Right ventricle myocardium superior (tissue), 1 donor: ENCODE results near the gene KLF3. TPM values are rescaled to one million over a fixed set of nuclear protein-coding genes. Genes with fewer than 3 reads are reported as not detected.
"Not testable (repeated sequence)": the region's sequence is repeated elsewhere in the genome, so short reads cannot be mapped to it uniquely, and the experiment has no call there.

Experiments used
- ATAC-seq: fragments of 200-7000 bp; cut with Tn5 transposase; one replicate; pipeline ENCODE4 v1.9.1; 2020; ENCODE audit warnings: mild to moderate bottlenecking; ENCODE audit not compliant: poor library complexity
- DNase-seq: peaks from one replicate; pipeline ENCODE4 v3.0.0-alpha.2; 2020
- intact Hi-C: fragments of 100-400 bp; cut with DNase I; formaldehyde crosslinking; loops from one replicate; pipeline ENCODE4 v1.11.2; 2022
- long read RNA-seq: library from polyadenylated mRNA; unstranded; transcript quantifications from one replicate; pipeline ENCODE4 v2.0.0, GENCODE V29; 2021
- total RNA-seq: library from RNA; stranded (reverse); fragmentation: NEBNext Ultra II Directional; extraction: Animal tissue kit (Norgen Biotek cat#: 25700); gene quantifications from one replicate; pipeline ENCODE4 v1.2.1, GENCODE V29; 2021
- donor health status: DM: no; HTN: yes; CAD: no; lungs with severe emphysema.

KLF3 gene
- 16.5 TPM for total RNA-seq
- long read RNA-seq, full-length matches to known transcripts: 18 of 29 reads
- long read RNA-seq, partial matches to known transcripts: 11 of 29 reads
- long read RNA-seq, other reads (novel, unspliced or antisense): 0 of 29 reads

DNA sequence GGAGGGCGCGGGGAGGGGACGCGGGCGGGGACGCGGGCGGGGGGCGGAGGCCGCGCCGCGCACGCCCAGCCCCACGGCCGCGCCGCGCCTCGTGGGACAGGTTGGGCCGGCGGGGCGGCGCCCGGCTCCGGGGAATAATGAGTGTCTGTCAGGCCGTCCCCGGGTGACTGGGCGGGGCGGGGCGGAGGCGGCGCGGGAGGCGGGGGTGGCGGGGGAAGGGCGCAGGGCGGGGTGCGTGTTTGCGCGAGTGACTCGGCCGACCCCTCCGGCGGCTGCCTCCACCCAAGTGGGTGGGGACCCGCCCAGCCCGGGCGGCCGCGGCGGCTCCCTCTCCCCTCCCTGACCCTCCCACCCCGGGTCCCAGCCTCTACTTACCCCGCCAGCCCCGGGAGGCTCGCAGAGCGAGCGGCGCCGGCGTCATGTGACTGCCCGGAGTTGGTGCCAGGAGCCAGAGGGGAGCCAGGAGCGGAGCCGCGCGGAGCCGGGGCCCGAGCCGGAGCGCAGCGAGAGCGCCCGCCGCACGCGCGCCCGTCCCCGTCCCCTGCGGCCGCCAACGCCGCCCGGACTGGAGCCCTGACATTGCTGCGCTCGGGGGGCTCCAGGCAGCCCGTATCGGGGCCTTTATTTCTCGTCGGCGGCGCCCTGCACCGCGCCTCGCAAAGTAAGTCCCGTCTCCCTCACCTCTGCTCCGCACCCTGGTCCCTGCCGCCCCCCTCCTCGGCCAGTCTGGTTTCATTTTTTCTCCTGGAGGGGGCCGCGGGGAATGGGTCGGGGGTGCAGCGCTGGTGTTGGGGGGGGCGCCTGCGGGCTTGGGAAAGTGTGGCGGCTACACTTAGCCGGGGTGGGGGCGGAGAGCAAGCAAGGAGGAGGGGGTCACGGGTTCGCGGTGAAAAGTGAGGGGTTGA is at the start of gene KLF3:
Gene KLF3, plus strand, starts transcription at position 399 of the 905 bp plus-strand sequence. CDS start 16,427 bp downstream, outside the sequence.
- intact Hi-C loops: no loop called here
- DNase-seq: peak; percentile 98
- peak; percentile 87 for ATAC-seq

DNA sequence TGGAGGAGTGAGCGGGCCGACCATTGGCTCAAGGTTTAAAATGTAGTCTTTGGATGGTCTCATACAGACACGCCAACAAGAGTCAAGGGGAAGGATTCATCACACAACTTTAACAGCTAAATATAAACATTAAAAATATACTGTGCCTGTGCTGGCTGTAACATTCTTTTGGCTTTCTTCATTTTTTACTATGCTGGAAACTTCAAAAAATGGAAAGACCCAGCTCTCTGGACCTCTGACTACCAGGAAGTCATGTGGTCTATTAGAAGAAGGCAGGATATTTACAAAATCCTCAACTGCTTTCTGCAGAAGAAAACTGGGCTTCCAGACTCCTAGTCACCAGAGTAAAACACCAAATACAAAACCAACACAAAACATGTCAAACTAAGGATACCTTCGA is 49.8 kb upstream of the KLF3 start:
- no peak for ATAC-seq
- no peak for DNase-seq
- intact Hi-C loops: no loop called here

GRCh38 chr4:38615847-38616246 is 48.2 kb upstream of the KLF3 start:
- intact Hi-C loops: no loop called here
- ATAC-seq (peak; percentile 38), DNase-seq (no peak)

- ATAC-seq (no peak), DNase-seq (no peak)
- intact Hi-C loops: no loop called here
Observed at GRCh38 chr4:38618505-38618904, 45.5 kb upstream of the KLF3 start.

GRCh38 chr4:38619316-38619715 is 44.7 kb upstream of the KLF3 start:
- ATAC-seq: no peak

GRCh38 chr4:38620065-38620464 is 43.9 kb upstream of the KLF3 start:
- DNase-seq (no peak), ATAC-seq (no peak)
- intact Hi-C loops: no loop called here

More at GRCh38 chr4:38619316-38619715, 44.7 kb upstream of the KLF3 start:
- DNase-seq: no peak
- intact Hi-C loops: no loop called here

- no peak for DNase-seq
- intact Hi-C loops: no loop called here
- ATAC-seq: no peak
Observed at GRCh38 chr4:38620527-38621027, 43.4 kb upstream of the KLF3 start.

DNA sequence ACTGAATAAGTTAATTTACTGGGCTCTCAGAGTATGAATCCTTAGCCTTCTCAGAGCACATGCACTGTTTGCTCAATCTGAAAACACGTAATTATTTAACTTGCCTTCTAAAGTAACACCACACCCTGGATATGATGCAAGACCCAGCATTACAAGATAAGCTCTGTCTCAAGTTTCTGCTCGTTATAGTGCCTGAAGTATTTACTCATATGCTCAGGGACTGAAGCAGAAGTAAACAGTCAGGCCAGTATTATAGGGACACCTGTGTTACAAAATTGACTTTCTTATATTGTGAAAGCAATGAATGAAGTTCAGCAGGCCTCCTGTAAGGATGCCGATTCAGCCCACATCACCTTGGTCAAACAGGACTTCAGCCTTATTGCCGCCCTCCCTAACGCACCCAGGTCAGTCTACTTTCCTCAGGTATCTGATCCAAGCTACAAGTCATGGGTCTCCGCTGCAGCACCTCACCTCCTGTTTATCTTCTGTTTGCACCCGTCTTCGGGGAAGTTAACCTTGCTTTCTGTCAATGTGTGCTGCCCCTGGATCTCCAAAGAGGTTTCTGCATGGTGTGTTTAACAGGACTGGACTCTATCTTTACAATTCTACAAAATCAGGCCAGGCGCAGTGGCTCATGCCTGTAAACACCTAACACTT is 42.8 kb upstream of the KLF3 start:
- peak; percentile 91 for ATAC-seq
- DNase-seq: no peak
- intact Hi-C loops: no loop called here

- intact Hi-C loops: no loop called here
- ATAC-seq (no peak), DNase-seq (no peak)
Observed at GRCh38 chr4:38621831-38622230, 42.2 kb upstream of the KLF3 start.

DNA sequence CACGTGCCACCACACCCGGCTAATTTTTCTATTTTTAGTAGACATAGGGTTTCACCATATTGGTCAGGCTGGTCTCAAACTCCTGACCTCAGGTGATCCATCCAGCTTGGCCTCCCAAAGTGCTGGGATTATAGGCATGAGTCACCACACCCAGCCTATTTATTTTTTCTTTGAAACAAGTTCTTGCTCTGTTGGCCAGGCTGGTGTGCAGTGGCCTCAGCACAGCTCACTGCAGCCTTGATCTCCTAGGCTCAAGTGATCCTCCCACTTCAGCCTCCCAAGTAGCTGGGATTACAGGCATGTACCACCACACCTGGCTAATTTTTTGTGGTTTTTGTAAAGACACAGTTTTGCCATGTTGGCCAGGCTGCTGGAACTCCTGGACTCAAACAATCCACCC is 41.7 kb upstream of the KLF3 start:
- ATAC-seq, DNase-seq, intact Hi-C loops: not testable (repeated sequence)

GRCh38 chr4:38623260-38623659 is 40.7 kb upstream of the KLF3 start:
- intact Hi-C loops: no loop called here
- DNase-seq (no peak), ATAC-seq (no peak)

DNA sequence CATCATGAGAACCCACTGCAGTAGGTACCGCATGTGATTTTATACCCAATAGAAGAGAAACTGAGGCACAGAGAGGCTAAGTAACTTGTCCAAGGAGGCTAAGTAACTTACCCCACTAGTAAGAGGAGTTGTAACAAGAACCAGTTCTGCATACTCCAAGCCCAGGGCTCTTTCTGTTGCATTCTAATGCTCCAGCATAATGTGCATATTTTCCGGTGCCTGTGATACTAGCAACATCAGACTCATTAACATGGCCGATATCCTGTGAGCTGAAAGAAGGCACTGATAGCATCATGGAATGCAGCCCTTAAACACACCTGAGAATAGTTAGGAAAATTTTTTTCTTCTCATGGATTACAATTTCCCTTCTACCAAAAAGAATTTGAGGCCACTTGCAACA is 39.7 kb upstream of the KLF3 start:
- no peak for ATAC-seq
- intact Hi-C loops: no loop called here
- DNase-seq: no peak

DNA sequence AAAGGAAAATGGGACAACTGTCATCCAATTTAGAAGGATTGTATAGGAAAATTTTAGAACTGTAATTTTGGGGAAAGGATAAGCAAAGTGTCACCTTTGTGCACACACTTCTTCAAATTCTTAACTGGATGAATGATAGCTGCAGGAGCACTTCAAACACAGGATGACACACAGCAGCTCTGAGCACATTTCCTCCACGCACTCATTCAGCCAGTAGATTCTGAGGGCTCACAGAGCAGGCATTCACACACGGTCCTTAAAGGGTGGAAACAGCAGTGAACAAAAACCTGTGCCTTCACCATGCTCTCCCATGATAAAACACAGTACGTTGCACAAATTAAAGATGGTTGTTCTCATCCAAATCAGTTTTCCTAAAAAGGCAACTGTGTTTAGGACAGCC is 38.5 kb upstream of the KLF3 start:
- ATAC-seq (no peak), DNase-seq (no peak)
- intact Hi-C loops: no loop called here

DNA sequence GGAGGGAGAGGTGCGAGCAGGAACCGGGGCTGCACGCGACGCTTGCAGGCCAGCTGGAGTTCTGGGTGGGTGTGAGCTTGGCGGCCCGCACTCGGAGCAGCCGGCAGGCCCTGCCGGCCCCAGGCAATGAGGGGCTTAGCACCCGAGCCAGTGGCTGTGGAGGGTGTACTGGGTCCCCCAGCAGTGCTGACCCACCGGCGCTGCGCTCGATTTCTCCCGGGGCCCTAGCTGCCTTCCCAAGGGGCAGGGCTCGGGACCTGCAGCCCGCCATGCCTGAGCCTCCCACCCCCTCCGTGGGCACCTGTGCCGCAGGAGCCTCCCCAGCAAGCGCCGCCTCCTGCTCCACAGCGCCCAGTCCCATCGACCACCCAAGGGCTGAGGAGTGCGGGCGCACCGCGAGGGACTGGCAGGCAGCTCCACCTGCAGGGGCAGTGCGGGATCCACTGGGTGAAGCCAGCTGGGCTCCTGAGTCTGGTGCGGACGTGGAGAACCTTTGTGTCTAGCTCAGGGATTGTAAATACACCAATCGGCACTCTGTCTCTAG is 37.0 kb upstream of the KLF3 start:
- DNase-seq, ATAC-seq, intact Hi-C loops: not testable (repeated sequence)

DNA sequence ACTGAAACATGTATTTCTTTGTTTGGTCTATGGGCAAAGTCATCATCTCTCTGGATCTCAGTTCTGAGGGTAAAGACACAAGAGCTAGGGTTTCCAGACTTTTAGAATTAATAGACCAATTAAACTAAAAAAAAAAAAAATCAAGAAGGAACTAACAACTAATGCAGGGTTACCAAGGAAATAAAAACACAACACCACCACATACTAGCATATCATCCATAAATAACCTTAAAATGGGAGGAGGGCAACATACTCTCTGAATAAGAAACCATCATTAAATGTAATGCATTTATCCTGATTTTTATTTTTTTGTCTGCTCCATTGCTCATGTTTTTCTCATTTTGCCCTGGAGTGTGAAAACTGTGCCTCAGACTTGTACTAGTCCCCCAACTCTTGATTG is 33.5 kb upstream of the KLF3 start:
- DNase-seq (no peak), ATAC-seq (no peak)
- intact Hi-C loops: no loop called here

DNA sequence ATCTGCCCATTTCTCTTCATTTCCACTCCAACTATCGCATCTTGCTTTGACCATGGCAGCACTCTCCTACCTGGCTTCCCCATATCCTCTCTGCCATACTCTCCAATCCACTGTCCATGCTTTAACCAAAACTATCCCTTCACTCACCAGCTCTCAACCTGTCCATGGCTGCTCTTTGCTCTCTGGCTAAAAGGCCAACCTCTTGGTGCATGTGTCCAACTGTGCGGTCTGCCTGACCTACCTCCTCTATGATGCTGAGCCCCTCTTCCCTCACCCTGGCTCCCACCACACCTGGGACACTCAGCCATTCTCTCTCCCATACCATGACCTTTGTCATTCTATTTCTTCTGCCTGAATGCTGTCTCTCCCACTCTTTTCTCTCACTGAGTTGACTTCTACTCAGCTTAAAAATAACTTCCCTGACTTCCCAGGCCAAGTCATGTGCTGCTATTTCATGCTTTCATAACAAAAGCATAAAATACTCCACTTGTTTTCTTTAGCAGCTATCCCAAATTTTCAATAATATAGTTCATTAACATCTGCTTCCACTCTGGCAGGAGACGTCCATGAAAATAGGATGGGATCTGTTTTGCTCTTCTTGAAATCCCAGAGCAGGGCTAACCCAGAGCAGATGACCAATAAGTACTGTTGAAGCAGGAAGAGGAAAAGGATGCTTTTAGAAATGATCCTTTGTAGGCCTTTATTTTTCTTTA is 29.8 kb upstream of the KLF3 start:
- intact Hi-C loops: no loop called here
- no peak for ATAC-seq
- DNase-seq: no peak

GRCh38 chr4:38639242-38639641 is 24.8 kb upstream of the KLF3 start:
- intact Hi-C loops: no loop called here
- no peak for ATAC-seq
- no peak for DNase-seq

GRCh38 chr4:38641811-38642210 is 22.2 kb upstream of the KLF3 start:
- intact Hi-C loops: no loop called here
- ATAC-seq: no peak
- no peak for DNase-seq

- no peak for ATAC-seq
- intact Hi-C loops: no loop called here
- DNase-seq: no peak
Observed at GRCh38 chr4:38644201-38644600, 19.8 kb upstream of the KLF3 start.
